Thymus (tissue), 11 donors: ENCODE measurements around the gene RFTN1. TPM values are rescaled to one million over a fixed set of nuclear protein-coding genes. Genes with fewer than 3 reads are reported as not detected.

Source experiments
- DNase-seq, 9 donors: peaks; one replicate each; pipeline ENCODE4 v3.0.0-alpha.2; 2013; ENCODE audit warnings: low spot score in 9 of 9, low read depth in 6 of 9, missing footprints in 1 of 9
- H3K27ac ChIP-seq, 2 donors: one replicate each; pipeline ENCODE4 v1.5.1; 2013; ENCODE audit warnings: control low read depth in 1 of 2, low read depth in 1 of 2, low read length in 1 of 2, mild to moderate bottlenecking in 1 of 2, moderate library complexity in 1 of 2
- H3K27me3 ChIP-seq, 2 donors: one replicate each; pipeline ENCODE4 v1.5.1; 2013; ENCODE audit warnings: low read length in 1 of 2; ENCODE audit not compliant: control insufficient read depth in 2 of 2, insufficient read depth in 1 of 2
- H3K36me3 ChIP-seq, 2 donors: one replicate each; pipeline ENCODE4 v1.5.1; 2013; ENCODE audit warnings: low read length in 1 of 2, mild to moderate bottlenecking in 1 of 2, moderate library complexity in 1 of 2; ENCODE audit not compliant: control insufficient read depth in 2 of 2, insufficient read depth in 2 of 2
- H3K4me1 ChIP-seq, 2 donors: one replicate each; pipeline ENCODE4 v1.5.1; 2013; ENCODE audit warnings: low read length in 2 of 2; ENCODE audit not compliant: control insufficient read depth in 2 of 2, insufficient read depth in 2 of 2
- H3K4me3 ChIP-seq, 2 donors: one replicate each; pipeline ENCODE4 v1.5.1; 2013; ENCODE audit warnings: low read length in 2 of 2, control low read depth in 1 of 2, mild to moderate bottlenecking in 1 of 2
- H3K9me3 ChIP-seq, 2 donors: one replicate each; pipeline ENCODE4 v1.5.1; 2013; ENCODE audit warnings: low read length in 1 of 2, mild to moderate bottlenecking in 1 of 2; ENCODE audit not compliant: control insufficient read depth in 2 of 2, insufficient read depth in 1 of 2
- WGBS: extraction: QIAGEN DNeasy Blood & Tissue Kit; methylation state at CpG from one replicate; pipeline ENCODE4 v1.1.7; 2013; 5-methylcytosine and 5-hydroxymethylcytosine counted together
- polyA plus RNA-seq: library from polyadenylated mRNA; stranded (reverse); fragments of 200-250 nt; gene quantifications from one replicate; pipeline ENCODE4 v1.2.3, GENCODE V29; 2013
- total RNA-seq: library from RNA; stranded (reverse); fragments of 120-200 nt; gene quantifications from one replicate; pipeline ENCODE4 v1.2.4, GENCODE V29; 2013
- donor health status: healthy.

The RFTN1 gene
- total and polyA plus RNA-seq, 2 donors, result 57.6 to 87.8 TPM

GRCh38 chr3:16349986-16350596 lies 163.4 kb downstream of the RFTN1 start:
- peaks cover 5 to 9% of the 10 kb centered on the region in 2 donors for H3K4me1 ChIP-seq
- peaks cover 0 to 4% of the 10 kb centered on the region in 2 donors for H3K9me3 ChIP-seq
- DNase-seq, result no peak
- no peak overlapping the region for H3K27ac ChIP-seq
- H3K4me3 ChIP-seq, result no peak overlapping the region
- 81% methylated on average over 2 of the region's 2 CpGs for WGBS
- no peaks in the 10 kb centered on the region for H3K27me3 ChIP-seq
- peaks cover 55 to 96% of the 10 kb centered on the region in 2 donors for H3K36me3 ChIP-seq

DNA sequence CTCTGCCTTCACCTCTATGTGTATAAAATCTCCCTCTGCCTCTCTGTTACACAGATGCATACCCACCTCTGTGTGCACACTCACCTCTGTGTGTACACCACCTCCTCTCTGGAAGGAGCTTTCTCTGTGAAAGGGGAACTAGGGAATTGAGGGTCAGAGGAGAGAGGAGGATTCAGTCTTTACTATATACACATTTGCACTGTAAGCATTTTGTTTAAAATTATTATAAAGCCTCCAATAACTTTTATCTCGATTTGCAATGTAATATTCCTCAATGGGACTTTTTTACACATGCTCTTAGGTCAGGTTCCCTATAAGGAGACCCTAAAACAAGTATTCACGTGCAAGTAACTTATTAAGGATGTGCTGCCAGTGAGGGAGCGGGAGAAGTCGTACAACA lies 166.0 kb downstream of the RFTN1 start:
- Histone ChIP-seq H3K9me3 (peaks cover 0 to 4% of the 10 kb centered on the region in 2 donors), H3K4me3 (no peak overlapping the region), H3K4me1 (peaks cover 5 to 11% of the 10 kb centered on the region in 2 donors), H3K36me3 (peaks cover 55 to 96% of the 10 kb centered on the region in 2 donors), H3K27ac (no peak overlapping the region), H3K27me3 (no peaks in the 10 kb centered on the region)
- no peak for DNase-seq
- 97% methylated on average over 4 of the region's 4 CpGs for WGBS

DNA sequence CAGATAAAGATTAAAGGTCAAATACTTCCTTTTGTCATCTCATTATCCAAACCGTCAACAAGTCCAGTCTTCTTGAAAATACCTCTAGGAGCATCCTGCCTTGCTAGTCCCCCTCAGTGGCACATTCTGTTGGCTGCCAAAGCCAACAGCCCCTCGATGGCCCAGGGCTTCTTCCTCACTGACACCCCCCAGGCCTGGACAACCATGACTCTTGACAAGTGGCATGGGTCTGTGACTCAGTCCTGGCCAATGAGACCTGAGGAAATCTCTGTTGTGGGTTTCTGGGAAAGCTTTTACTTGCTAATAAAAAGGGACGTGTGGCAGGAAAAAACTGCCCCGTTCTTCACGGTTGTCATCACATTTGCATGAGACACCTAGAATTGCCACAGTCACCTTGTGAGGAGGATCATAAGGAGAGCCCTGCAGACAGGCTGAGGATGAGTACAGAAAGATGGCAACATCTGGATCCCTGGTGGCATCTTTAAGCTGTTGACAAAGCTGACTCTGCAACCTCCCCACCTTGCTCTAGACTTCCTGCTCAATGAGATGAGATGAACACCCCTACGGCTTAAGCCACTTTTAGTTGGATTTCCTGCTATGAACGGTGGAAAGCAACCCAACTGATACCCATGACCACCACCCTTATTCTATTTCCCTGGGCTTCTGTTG lies 167.0 kb downstream of the RFTN1 start:
- Histone ChIP-seq H3K4me3 (no peak overlapping the region), H3K27me3 (no peaks in the 10 kb centered on the region), H3K4me1 (peaks cover 5 to 11% of the 10 kb centered on the region in 2 donors), H3K36me3 (peaks cover 54 to 88% of the 10 kb centered on the region in 2 donors), H3K9me3 (peaks cover 0 to 4% of the 10 kb centered on the region in 2 donors), H3K27ac (no peak overlapping the region)
- 96% methylated on average over 7 of the region's 7 CpGs for WGBS
- no peak for DNase-seq

DNA sequence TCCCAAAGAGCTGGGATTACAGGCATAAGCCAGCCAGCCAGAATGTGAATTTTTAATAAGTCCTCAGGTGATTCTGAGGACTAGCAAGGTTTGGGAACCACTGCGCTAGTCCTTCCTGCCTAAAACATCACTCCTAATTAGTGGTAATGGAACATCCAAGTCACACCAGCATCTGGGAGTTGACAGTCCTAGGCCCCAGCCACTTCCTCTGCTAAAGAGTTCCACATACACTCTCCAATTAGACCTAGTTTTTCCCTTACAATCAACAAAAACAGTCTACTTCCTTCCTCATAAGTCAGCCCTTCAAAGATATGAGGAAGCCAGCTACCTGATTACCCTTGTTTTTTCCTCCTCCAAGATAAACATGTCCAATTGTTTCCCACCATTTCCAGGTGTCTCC lies 170.4 kb downstream of the RFTN1 start:
- H3K4me1 ChIP-seq, result peaks cover 17 to 26% of the 10 kb centered on the region in 2 donors
- peaks cover 32 to 68% of the 10 kb centered on the region in 2 donors for H3K36me3 ChIP-seq
- WGBS, result 98% methylated on average over 1 of the region's 1 CpG
- no peak overlapping the region for H3K27ac ChIP-seq
- no peaks in the 10 kb centered on the region for H3K27me3 ChIP-seq
- DNase-seq, result no peak
- no peak overlapping the region for H3K4me3 ChIP-seq
- H3K9me3 ChIP-seq, result peaks cover 0 to 4% of the 10 kb centered on the region in 2 donors

DNA sequence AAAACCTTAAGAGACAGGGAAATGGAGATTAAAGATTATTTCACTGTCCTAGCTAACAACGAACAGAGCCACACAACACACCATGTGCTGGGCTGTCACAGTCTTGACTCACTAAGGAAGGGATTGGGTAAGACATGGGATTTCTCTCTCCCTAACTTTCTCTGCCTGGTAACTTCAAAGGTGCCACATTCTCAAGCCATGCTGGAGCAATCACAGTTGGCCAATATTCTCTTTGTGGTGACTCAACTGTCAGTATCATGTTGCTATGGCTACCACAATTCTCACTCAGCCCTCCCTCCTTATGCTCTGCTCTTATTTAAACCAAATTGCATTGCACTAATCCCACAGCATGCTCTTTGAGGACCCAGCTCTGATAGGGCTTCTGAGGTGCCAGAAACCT lies 174.5 kb downstream of the RFTN1 start:
- Histone ChIP-seq H3K4me3 (no peak overlapping the region), H3K36me3 (peaks cover 33 to 62% of the 10 kb centered on the region in 2 donors), H3K9me3 (no peaks in the 10 kb centered on the region), H3K27ac (peak overlapping the region; percentile 25 to 44), H3K27me3 (no peaks in the 10 kb centered on the region), H3K4me1 (peaks cover 22 to 27% of the 10 kb centered on the region in 2 donors)
- 78% methylated on average over 1 of the region's 1 CpG for WGBS
- DNase-seq, result peak in 1 of 9 donors; percentile 68

DNA sequence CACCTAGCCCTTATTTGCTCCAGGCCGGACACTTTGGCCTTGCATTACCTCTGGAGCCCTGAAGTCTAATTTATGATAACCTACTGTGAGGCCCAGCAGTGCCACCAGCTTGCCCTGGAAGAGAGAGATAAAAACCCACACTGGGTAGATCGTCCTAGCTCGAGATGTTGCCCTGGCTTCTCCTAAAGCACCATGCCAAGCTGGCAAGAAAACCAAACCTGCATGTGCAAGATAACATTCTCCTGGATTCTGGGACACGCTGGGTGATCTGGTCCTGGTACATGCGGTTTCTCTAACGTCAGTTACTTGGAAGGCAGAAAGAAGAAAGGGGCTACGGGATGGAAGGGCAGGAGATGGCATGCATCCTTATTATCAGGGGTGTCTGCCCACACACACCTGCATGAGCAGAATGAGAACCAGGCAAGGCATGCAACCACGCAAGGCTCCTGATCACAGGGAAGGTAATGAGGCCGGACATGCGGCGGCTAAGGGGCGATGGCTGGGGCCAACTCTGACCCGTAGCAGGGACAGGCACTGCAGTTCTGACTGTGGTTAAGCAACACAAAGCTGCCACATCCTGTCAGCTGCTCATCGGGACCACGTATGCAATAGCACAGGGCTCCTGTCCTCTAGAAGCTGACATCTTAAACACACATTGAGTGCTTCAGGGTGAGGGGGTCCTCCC lies 175.5 kb downstream of the RFTN1 start:
- DNase-seq, result peak in 5 of 9 donors; percentile 60 to 86 (median 67)
- H3K27ac ChIP-seq, result peak overlapping the region; percentile 44 to 74
- no peaks in the 10 kb centered on the region for H3K9me3 ChIP-seq
- peaks cover 33 to 56% of the 10 kb centered on the region in 2 donors for H3K36me3 ChIP-seq
- H3K4me3 ChIP-seq, result no peak overlapping the region
- whole genome bisulfite sequencing, result 48% methylated on average over 15 of the region's 15 CpGs
- H3K4me1 ChIP-seq, result peaks cover 20 to 27% of the 10 kb centered on the region in 2 donors
- H3K27me3 ChIP-seq, result no peaks in the 10 kb centered on the region

- H3K27me3 ChIP-seq, result no peaks in the 10 kb centered on the region
- no peaks in the 10 kb centered on the region for H3K9me3 ChIP-seq
- no peak overlapping the region for H3K4me3 ChIP-seq
- WGBS, result 99% methylated on average over 6 of the region's 6 CpGs
- H3K27ac ChIP-seq, result no peak overlapping the region
- peaks cover 20 to 27% of the 10 kb centered on the region in 2 donors for H3K4me1 ChIP-seq
- no peak for DNase-seq
- H3K36me3 ChIP-seq, result peaks cover 32 to 60% of the 10 kb centered on the region in 2 donors
Measured at GRCh38 chr3:16336825-16337224, 176.7 kb downstream of the RFTN1 start.

DNA sequence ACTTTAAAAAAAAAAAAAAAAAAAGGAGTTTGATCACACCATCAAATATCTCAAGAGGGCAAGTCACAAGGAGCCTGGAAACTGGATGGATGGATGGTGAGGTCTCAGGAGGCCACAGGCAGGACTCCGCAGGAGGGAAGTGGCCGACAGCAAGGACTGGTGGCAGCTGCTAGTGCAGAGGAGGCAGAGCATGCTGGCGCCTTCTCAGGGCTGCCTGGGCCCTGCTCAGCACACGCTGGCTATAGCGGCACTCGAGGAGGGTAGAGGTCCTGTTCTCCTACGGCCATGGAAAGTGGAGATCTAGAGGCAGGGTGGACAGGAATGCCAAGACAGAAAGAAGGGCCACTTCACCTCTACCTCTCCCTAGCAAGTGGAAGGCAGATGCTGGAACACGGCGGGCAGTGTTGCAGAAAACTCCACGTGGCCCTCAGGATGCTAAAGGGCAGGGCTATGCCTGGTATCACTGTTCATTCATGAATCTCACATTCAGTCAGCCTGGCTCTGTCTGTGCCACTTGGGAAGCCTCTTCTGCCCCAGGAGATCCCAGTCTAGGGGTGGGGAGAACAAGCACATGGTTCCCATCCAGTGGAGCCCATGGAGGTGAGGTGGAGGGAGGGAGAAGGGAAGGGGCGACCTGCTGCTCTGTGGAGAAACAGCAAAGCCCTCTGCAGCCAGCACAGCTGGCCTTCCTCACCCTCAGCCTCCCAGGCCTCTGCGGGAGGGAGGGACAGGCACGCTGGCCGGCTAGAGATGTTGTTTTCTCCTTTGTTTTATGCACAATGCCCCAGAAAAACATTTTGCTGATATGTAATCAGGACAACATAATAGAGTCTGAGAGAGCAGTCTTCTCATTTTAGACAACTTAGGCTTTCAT lies 177.5 kb downstream of the RFTN1 start:
- peaks cover 20 to 27% of the 10 kb centered on the region in 2 donors for H3K4me1 ChIP-seq
- peaks cover 0 to 1% of the 10 kb centered on the region in 2 donors for H3K9me3 ChIP-seq
- H3K27ac ChIP-seq, result peak overlapping the region in 1 of 2 donors; percentile 21
- H3K4me3 ChIP-seq, result no peak overlapping the region
- DNase-seq, result no peak
- WGBS, result 99% methylated on average over 14 of the region's 14 CpGs
- no peaks in the 10 kb centered on the region for H3K27me3 ChIP-seq
- H3K36me3 ChIP-seq, result peaks cover 32 to 68% of the 10 kb centered on the region in 2 donors
